ENCODE results near the gene AOC3.

The AOC3 gene

DNA sequence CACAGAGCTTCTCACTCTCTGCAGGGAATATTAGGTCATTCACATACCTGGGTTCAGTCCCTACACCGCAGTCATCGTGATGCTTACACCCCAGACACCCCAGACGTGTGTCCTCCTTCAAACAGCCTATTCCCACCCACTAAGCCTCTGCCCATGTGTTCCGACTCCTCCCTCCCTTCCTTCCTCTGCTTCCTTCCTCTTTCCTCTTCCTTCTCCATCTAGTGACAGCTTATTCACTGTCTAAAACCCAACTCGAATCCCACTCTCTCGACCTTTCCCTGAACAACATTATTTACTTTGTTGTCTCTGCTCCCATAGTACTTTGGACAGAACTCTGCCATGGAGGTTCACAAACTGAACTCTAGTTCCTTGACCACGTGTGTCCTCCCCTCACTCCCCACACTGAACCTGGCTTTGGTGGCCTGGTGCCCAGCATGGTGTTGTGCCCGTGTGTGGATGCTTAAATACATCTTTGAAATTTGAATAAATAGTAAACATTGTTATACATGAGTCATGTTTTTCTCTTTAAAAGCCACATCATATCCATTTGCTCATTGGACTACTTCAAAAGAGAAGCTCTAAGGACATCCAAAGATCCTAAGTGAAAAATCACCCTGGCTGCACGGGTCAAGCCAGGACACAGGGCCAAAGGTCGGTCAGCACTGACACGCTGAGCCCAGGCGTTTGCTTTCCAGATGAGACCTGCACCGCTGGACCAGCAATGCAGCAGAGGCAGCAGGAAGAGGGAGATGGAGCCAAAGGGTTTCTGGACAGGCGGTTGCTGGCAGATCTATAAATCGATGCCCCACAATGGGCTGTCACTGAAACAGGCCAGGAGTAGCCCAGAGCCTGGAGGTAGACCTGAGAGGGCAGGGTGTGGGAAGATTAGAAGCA is 35.5 kb downstream of the AOC3 start:
- no peak overlapping the region for H3K27ac ChIP-seq
- TF ChIP-seq ZFX (IDR thresholded peaks at IDR 0.05), result no peak
- TF ChIP-seq, protein P1, sequence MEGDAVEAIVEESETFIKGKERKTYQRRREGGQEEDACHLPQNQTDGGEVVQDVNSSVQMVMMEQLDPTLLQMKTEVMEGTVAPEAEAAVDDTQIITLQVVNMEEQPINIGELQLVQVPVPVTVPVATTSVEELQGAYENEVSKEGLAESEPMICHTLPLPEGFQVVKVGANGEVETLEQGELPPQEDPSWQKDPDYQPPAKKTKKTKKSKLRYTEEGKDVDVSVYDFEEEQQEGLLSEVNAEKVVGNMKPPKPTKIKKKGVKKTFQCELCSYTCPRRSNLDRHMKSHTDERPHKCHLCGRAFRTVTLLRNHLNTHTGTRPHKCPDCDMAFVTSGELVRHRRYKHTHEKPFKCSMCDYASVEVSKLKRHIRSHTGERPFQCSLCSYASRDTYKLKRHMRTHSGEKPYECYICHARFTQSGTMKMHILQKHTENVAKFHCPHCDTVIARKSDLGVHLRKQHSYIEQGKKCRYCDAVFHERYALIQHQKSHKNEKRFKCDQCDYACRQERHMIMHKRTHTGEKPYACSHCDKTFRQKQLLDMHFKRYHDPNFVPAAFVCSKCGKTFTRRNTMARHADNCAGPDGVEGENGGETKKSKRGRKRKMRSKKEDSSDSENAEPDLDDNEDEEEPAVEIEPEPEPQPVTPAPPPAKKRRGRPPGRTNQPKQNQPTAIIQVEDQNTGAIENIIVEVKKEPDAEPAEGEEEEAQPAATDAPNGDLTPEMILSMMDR (conservative IDR thresholded peaks at IDR 0.05), result no peak

DNA sequence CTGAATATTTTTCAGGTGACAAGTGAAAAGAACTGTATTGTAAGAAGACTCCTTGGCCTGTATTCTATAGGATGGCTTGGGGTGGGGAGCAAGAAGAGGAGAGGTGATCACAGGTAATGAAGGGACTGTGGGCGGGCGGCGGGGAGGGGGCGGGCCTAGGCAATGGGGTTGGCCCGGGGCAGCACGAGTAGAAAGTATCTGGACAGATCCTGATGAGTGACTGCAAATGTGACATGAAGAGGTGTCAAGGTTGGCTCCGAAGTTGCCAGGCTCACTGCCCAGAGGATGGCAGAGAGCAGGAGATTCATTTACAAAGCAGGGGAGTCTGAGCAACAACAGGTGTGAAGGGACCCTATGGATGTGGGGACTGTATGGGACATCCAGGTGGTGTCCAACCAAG is 38.8 kb downstream of the AOC3 start:
- TF ChIP-seq, protein P1 (conservative IDR thresholded peaks at IDR 0.05), result no peak
- TF ChIP-seq ZFX (IDR thresholded peaks at IDR 0.05), result no peak

GRCh38 chr17:42891539-42892152 is 40.6 kb downstream of the AOC3 start:
- H3K27ac ChIP-seq, result no peak overlapping the region
- no peak for TF ChIP-seq ZFX (IDR thresholded peaks at IDR 0.05)
- TF ChIP-seq, protein P1 (conservative IDR thresholded peaks at IDR 0.05), result no peak

More for the DNA sequence above, 38.8 kb downstream of the AOC3 start:
- no peak overlapping the region for H3K27ac ChIP-seq

GRCh38 chr17:42893359-42893758 is 42.4 kb downstream of the AOC3 start:
- TF ChIP-seq ZFX (IDR thresholded peaks at IDR 0.05), result no peak
- TF ChIP-seq, protein P1 (conservative IDR thresholded peaks at IDR 0.05), result no peak
- no peak overlapping the region for H3K27ac ChIP-seq

GRCh38 chr17:42894283-42895184 is 43.5 kb downstream of the AOC3 start:
- peak overlapping the region; percentile 30 for H3K27ac ChIP-seq
- TF ChIP-seq, protein P1 (conservative IDR thresholded peaks at IDR 0.05), result no peak
- no peak for TF ChIP-seq ZFX (IDR thresholded peaks at IDR 0.05)

DNA sequence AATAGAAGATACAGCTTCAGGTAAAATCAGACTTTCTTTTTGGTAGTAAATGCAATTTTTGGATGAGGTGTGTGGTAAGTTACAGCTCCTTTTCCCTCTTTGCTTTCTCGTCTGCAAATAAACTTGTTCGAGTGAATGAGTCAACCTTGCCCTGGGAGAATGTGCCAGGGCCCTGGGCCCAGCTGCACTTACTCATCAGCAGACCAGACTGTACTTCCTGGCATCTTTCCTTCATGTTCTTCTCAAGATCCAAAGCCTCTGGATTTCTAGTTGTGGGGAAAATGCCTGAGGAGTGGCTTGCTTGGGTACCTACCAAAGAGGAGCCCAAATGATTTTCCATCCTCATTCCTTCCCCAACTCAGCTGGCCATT is 44.2 kb downstream of the AOC3 start:
- TF ChIP-seq ZFX (IDR thresholded peaks at IDR 0.05), result no peak
- TF ChIP-seq, protein P1 (conservative IDR thresholded peaks at IDR 0.05), result no peak
- peak overlapping the region; percentile 30 for H3K27ac ChIP-seq

All from C4-2B (cell line).